Mucosa of descending colon (tissue), 3 donors: Measurements from ENCODE around the gene ST8SIA2. TPM values are rescaled to one million over a fixed set of nuclear protein-coding genes. Genes with fewer than 3 reads are reported as not detected.

Source experiments
- ATAC-seq: fragments of 200-7000 bp; cut with Tn5 transposase; one replicate; pipeline ENCODE4 v1.9.1; 2020; ENCODE audit warnings: mild to moderate bottlenecking, moderate library complexity
- DNase-seq, 3 donors: peaks; one replicate each; pipeline ENCODE4 v3.0.0-alpha.2; 2020
- H3K36me3 ChIP-seq: fragments of 200-600 bp; one replicate; pipeline ENCODE4 v1.8.0; 2021; ENCODE audit warnings: low read depth, mild to moderate bottlenecking
- H3K4me1 ChIP-seq: fragments of 200-600 bp; one replicate; pipeline ENCODE4 v1.8.0; 2021; ENCODE audit warnings: low read depth, mild to moderate bottlenecking
- H3K4me3 ChIP-seq: fragments of 200-600 bp; one replicate; pipeline ENCODE4 v1.8.0; 2021; ENCODE audit warnings: mild to moderate bottlenecking
- H3K9me3 ChIP-seq: fragments of 200-600 bp; one replicate; pipeline ENCODE4 v1.8.0; 2021; ENCODE audit warnings: mild to moderate bottlenecking
- CTCF ChIP-seq: fragments of 200-600 bp; IDR thresholded peaks from one replicate; pipeline ENCODE4 v1.8.0; 2022; ENCODE audit warnings: antibody characterized with exemption, mild to moderate bottlenecking
- intact Hi-C, 2 donors: fragments of 100-400 bp; cut with DNase I in 1 of 2; cut with micrococcal nuclease in 1 of 2; formaldehyde crosslinking; loops; one replicate each; pipeline versions ENCODE4 v1.11.0 to v1.11.1; 2022; cut with DNase I, micrococcal nuclease
- total RNA-seq, 3 donors: library from RNA; stranded (reverse); fragmentation: NEBNext Ultra II Directional in 2 of 3; extraction: Animal tissue kit (Norgen Biotek cat#: 25700) in 2 of 3; gene quantifications; one replicate each; pipeline versions ENCODE4 v1.2.1 to v1.2.4, GENCODE V29; 2021 to 2023
- donor health status: DM: no; HTN: no; CAD: no; lungs with moderate emphysema.
- donor health status: DM: no; HTN: no; CAD: no.
- donor health status: DM: no; HTN: yes; CAD: no.

ST8SIA2 gene
- total RNA-seq, 3 donors from 2014 or later, result 0.29 to 0.44 (median 0.43) TPM

- ATAC-seq (no peak), DNase-seq (no peak)
- Histone ChIP-seq H3K36me3 (no peaks in the 10 kb centered on the region), H3K9me3 (no peaks in the 10 kb centered on the region), H3K4me1 (peaks cover 11% of the 10 kb centered on the region), H3K4me3 (no peak overlapping the region)
- intact Hi-C loops, result no loop called here
- no peak for TF ChIP-seq CTCF
These were observed 1.2 kb upstream of the ST8SIA2 start for GRCh38 chr15:92392462-92392861.

- intact Hi-C loops, result no loop called here
- ATAC-seq, result no peak
- no peak for DNase-seq
- Histone ChIP-seq H3K4me3 (no peak overlapping the region), H3K4me1 (peaks cover 11% of the 10 kb centered on the region), H3K9me3 (no peaks in the 10 kb centered on the region), H3K36me3 (no peaks in the 10 kb centered on the region)
- TF ChIP-seq CTCF, result no peak
These were observed 263 bp downstream of the ST8SIA2 start for GRCh38 chr15:92393980-92394308.

- intact Hi-C loops, result no loop called here
- no peak for TF ChIP-seq CTCF
- Histone ChIP-seq H3K9me3 (no peaks in the 10 kb centered on the region), H3K36me3 (no peaks in the 10 kb centered on the region), H3K4me3 (no peak overlapping the region), H3K4me1 (peaks cover 11% of the 10 kb centered on the region)
- DNase-seq (peak in 1 of 3 donors; percentile 6), ATAC-seq (peak; percentile 25)
These were observed 822 bp downstream of the ST8SIA2 start for GRCh38 chr15:92394309-92395097.

- DNase-seq, result no peak
- Histone ChIP-seq H3K4me1 (peaks cover 11% of the 10 kb centered on the region), H3K9me3 (no peaks in the 10 kb centered on the region), H3K36me3 (no peaks in the 10 kb centered on the region), H3K4me3 (no peak overlapping the region)
- no peak for ATAC-seq
- intact Hi-C loops, result no loop called here
- TF ChIP-seq CTCF, result no peak
These were observed 1.5 kb downstream of the ST8SIA2 start for GRCh38 chr15:92395098-92395635.

GRCh38 chr15:92399271-92399950 lies 5.7 kb downstream of the ST8SIA2 start:
- no peak for DNase-seq
- no peaks in the 10 kb centered on the region for H3K9me3 ChIP-seq
- TF ChIP-seq CTCF, result no peak
- H3K4me3 ChIP-seq, result no peak overlapping the region
- intact Hi-C loops, result no loop called here
- H3K36me3 ChIP-seq, result no peaks in the 10 kb centered on the region
- H3K4me1 ChIP-seq, result peaks cover 2% of the 10 kb centered on the region
- ATAC-seq, result no peak
